T-cell (primary cell): ENCODE data around the gene GIMAP2. TPM values are rescaled to one million over a fixed set of nuclear protein-coding genes. Genes with fewer than 3 reads are reported as not detected.

ENCODE experiments used
- ATAC-seq, 4 experiments: fragments of 200-7000 bp in 3 of 4; fragments of 150-1000 bp in 1 of 4; cut with Tn5 transposase; replicated peaks in 1 of 4; 1 replicate in 3 of 4; 2 replicates in 1 of 4; pipeline ENCODE4 v1.10.0; 2021; ENCODE audit warnings: moderate library complexity in 3 of 4, mild to moderate bottlenecking in 2 of 4, moderate number of reproducible peaks in 1 of 4
- CTCF ChIA-PET, 2 donors: fragments of 300-600 bp; sonication (Branson Sonifier 250); formaldehyde crosslinking; loops; one replicate each; lab custom pipeline; 2022; ENCODE audit warnings: antibody characterized with exemption in 2 of 2; lab: Charles Lee
- POLR2A ChIA-PET, 2 donors: fragments of 300-600 bp; sonication (Branson Sonifier 250); formaldehyde crosslinking; loops; one replicate each; lab custom pipeline; 2022; ENCODE audit warnings: antibody characterized with exemption in 2 of 2; lab: Charles Lee
- DNase-seq, 35 experiments: peaks; one replicate each; pipeline versions ENCODE4 v3.0.0 to v3.0.0-alpha.2; 2013 to 2023
- H3K27ac ChIP-seq: one replicate; pipeline ENCODE4 v1.5.1; 2013; ENCODE audit warnings: low read length
- H3K27me3 ChIP-seq, 2 experiments: replicated peaks in 1 of 2; 1 replicate in 1 of 2; 2 replicates in 1 of 2; pipeline versions ENCODE4 v1.6.1 to v1.7.0; 2013; ENCODE audit warnings: low read length in 1 of 2, mixed read lengths in 1 of 2; ENCODE audit not compliant: control insufficient read depth in 2 of 2, insufficient read depth in 2 of 2; ENCODE audit errors: extremely low read depth in 1 of 2
- H3K36me3 ChIP-seq, 2 donors: 1 replicate in 1 of 2; 2 replicates in 1 of 2; pipeline versions ENCODE4 v1.6.1 to v1.7.0; 2013; ENCODE audit warnings: low read length in 1 of 2; ENCODE audit not compliant: control insufficient read depth in 2 of 2, insufficient read depth in 1 of 2; ENCODE audit errors: extremely low read depth in 1 of 2
- H3K4me1 ChIP-seq, 2 experiments: 1 replicate in 1 of 2; 2 replicates in 1 of 2; pipeline versions ENCODE4 v1.6.1 to v1.7.0; 2013; ENCODE audit warnings: low read length in 2 of 2, mixed read lengths in 1 of 2; ENCODE audit not compliant: insufficient read depth in 2 of 2, control insufficient read depth in 1 of 2; ENCODE audit errors: extremely low read depth in 1 of 2
- H3K4me3 ChIP-seq, 2 donors: 1 replicate in 1 of 2; 2 replicates in 1 of 2; pipeline versions ENCODE4 v1.5.1 to v1.7.0; 2013; ENCODE audit warnings: mild to moderate bottlenecking in 2 of 2, low read length in 1 of 2, moderate library complexity in 1 of 2; ENCODE audit not compliant: control insufficient read depth in 1 of 2; ENCODE audit errors: extremely low read depth in 1 of 2
- H3K9me3 ChIP-seq: 2 replicates; pipeline ENCODE4 v1.7.0; 2013
- H3K27ac Mint-ChIP-seq, 2 donors: one replicate each; pipeline ENCODE4 v1.8.0; 2020 to 2021; ENCODE audit warnings: mild to moderate bottlenecking in 2 of 2, mixed read lengths in 2 of 2
- H3K27me3 Mint-ChIP-seq, 2 donors: one replicate each; pipeline ENCODE4 v1.8.0; 2021 to 2022; ENCODE audit warnings: mixed read lengths in 2 of 2
- H3K36me3 Mint-ChIP-seq: one replicate; pipeline ENCODE4 v1.8.0; 2021; ENCODE audit warnings: mixed read lengths
- H3K4me1 Mint-ChIP-seq, 3 donors: one replicate each; pipeline ENCODE4 v1.8.0; 2020 to 2022; ENCODE audit warnings: mixed read lengths in 3 of 3, mild to moderate bottlenecking in 1 of 3
- H3K4me3 Mint-ChIP-seq, 3 donors: one replicate each; pipeline ENCODE4 v1.8.0; 2020 to 2022; ENCODE audit warnings: mild to moderate bottlenecking in 3 of 3, mixed read lengths in 3 of 3, moderate library complexity in 3 of 3
- H3K9me3 Mint-ChIP-seq, 3 donors: one replicate each; pipeline ENCODE4 v1.8.0; 2020 to 2022; ENCODE audit warnings: mixed read lengths in 3 of 3
- WGBS: methylation state at CpG from one replicate; pipeline ENCODE4 v1.1.5; 2013; ENCODE audit warnings: missing lambda C conversion rate; ENCODE audit not compliant: insufficient coverage; 5-methylcytosine and 5-hydroxymethylcytosine counted together
- total RNA-seq, 35 experiments: library from RNA in 6 of 35; stranded (reverse) in 6 of 35; fragments of 120-200 nt in 1 of 35; gene quantifications; one replicate each; pipeline versions ENCODE4 v1.2.1 to v1.2.4 and lab custom pipeline; 2013 to 2026

Gene GIMAP2
- total RNA-seq, 5 donors from 2014 or later (not counting 1 experiment from before 2014, with no cell fraction given) = 83.2 to 226 (median 183) TPM

- Mint-ChIP-seq H3K36me3 (peaks cover 74% of the 10 kb centered on the region), H3K27ac (peak overlapping the region; percentile 94 to 97), H3K4me3 (peak overlapping the region; percentile 88 to 99 (median 99)), H3K4me1 (peaks cover 82 to 90% (median 88%) of the 10 kb centered on the region in 3 donors), H3K9me3 (peaks cover 0 to 15% (median 4%) of the 10 kb centered on the region in 3 donors), H3K27me3 (no peaks in the 10 kb centered on the region)
- peaks cover 13 to 59% of the 10 kb centered on the region in 2 donors for H3K36me3 ChIP-seq
- WGBS = 60% methylated on average over 1 of the region's 4 CpGs
- CTCF ChIA-PET = no interaction called here
- peaks cover 46 to 61% of the 10 kb centered on the region in 2 experiments for H3K4me1 ChIP-seq
- POLR2A ChIA-PET = no interaction called here
- ATAC-seq (no peak), DNase-seq (no peak)
- no peaks in the 10 kb centered on the region for H3K27me3 ChIP-seq
- peak overlapping the region; percentile 57 to 80 for H3K4me3 ChIP-seq
- H3K9me3 ChIP-seq = no peaks in the 10 kb centered on the region
- peak overlapping the region; percentile 79 for H3K27ac ChIP-seq
Measured at GRCh38 chr7:150719436-150719835, 33.9 kb downstream of the GIMAP2 start.

GRCh38 chr7:150719960-150720891 is 34.7 kb downstream of the GIMAP2 start:
- peak overlapping the region; percentile 88 to 99 (median 99) for H3K4me3 Mint-ChIP-seq
- peaks cover 82% of the 10 kb centered on the region for H3K36me3 Mint-ChIP-seq
- peak overlapping the region; percentile 94 to 97 for H3K27ac Mint-ChIP-seq
- peaks cover 38 to 57% of the 10 kb centered on the region in 2 experiments for H3K4me1 ChIP-seq
- peaks cover 77 to 86% (median 83%) of the 10 kb centered on the region in 3 donors for H3K4me1 Mint-ChIP-seq
- WGBS = 94% methylated on average over 46 of the region's 52 CpGs
- CTCF ChIA-PET = no interaction called here
- DNase-seq = no peak
- peaks cover 0 to 17% (median 6%) of the 10 kb centered on the region in 3 donors for H3K9me3 Mint-ChIP-seq
- POLR2A ChIA-PET = interaction anchor here (0.5 to 0.7 kb wide), 2 partner anchors 21 to 198 kb away, joined by 4 to 5 read pairs; no protein-coding TSS in a partner anchor
- no peaks in the 10 kb centered on the region for H3K9me3 ChIP-seq
- peaks cover 13 to 62% of the 10 kb centered on the region in 2 donors for H3K36me3 ChIP-seq
- peak overlapping the region; percentile 79 for H3K27ac ChIP-seq
- H3K27me3 Mint-ChIP-seq = no peaks in the 10 kb centered on the region
- no peak for ATAC-seq
- peak overlapping the region; percentile 2 to 57 for H3K4me3 ChIP-seq
- H3K27me3 ChIP-seq = no peaks in the 10 kb centered on the region

- H3K4me1 ChIP-seq = peaks cover 30 to 47% of the 10 kb centered on the region in 2 experiments
Measured at GRCh38 chr7:150721970-150722373, 36.5 kb downstream of the GIMAP2 start.

GRCh38 chr7:150722431-150722931 is 37.0 kb downstream of the GIMAP2 start:
- no peaks in the 10 kb centered on the region for H3K9me3 ChIP-seq
- no peak overlapping the region for H3K27ac ChIP-seq
- no peak for DNase-seq
- Mint-ChIP-seq H3K36me3 (peaks cover 91% of the 10 kb centered on the region), H3K9me3 (peaks cover 9 to 34% (median 19%) of the 10 kb centered on the region in 3 donors), H3K4me3 (peak overlapping the region; percentile 44 to 99 (median 99)), H3K27me3 (no peaks in the 10 kb centered on the region), H3K27ac (peak overlapping the region; percentile 79 to 87), H3K4me1 (peaks cover 66 to 79% (median 69%) of the 10 kb centered on the region in 3 donors)
- ChIA-PET POLR2A (no interaction called here), CTCF (interaction anchor here in 1 of 2 donors (0.5 to 0.6 kb wide), 2 partner anchors 193 to 1560 kb away, joined by 3 to 7 read pairs; no protein-coding TSS in a partner anchor)
- ATAC-seq = no peak
- 91% methylated on average over 6 of the region's 12 CpGs for WGBS
- no peaks in the 10 kb centered on the region for H3K27me3 ChIP-seq
- peaks cover 30 to 47% of the 10 kb centered on the region in 2 experiments for H3K4me1 ChIP-seq
- peak overlapping the region; percentile 0 to 50 for H3K4me3 ChIP-seq
- H3K36me3 ChIP-seq = peaks cover 13 to 62% of the 10 kb centered on the region in 2 donors

More at GRCh38 chr7:150721970-150722373, 36.5 kb downstream of the GIMAP2 start:
- H3K27ac Mint-ChIP-seq = peak overlapping the region; percentile 55 to 87
- Histone ChIP-seq H3K4me3 (peak overlapping the region; percentile 0 to 50), H3K27me3 (no peaks in the 10 kb centered on the region), H3K36me3 (peaks cover 13 to 62% of the 10 kb centered on the region in 2 donors), H3K27ac (no peak overlapping the region), H3K9me3 (no peaks in the 10 kb centered on the region)
- peaks cover 89% of the 10 kb centered on the region for H3K36me3 Mint-ChIP-seq
- no peaks in the 10 kb centered on the region for H3K27me3 Mint-ChIP-seq
- peak overlapping the region; percentile 61 to 99 (median 99) for H3K4me3 Mint-ChIP-seq
- POLR2A ChIA-PET = no interaction called here
- no peak for ATAC-seq
- no peak for DNase-seq
- 72% methylated on average over 7 of the region's 11 CpGs for WGBS
- peaks cover 7 to 29% (median 15%) of the 10 kb centered on the region in 3 donors for H3K9me3 Mint-ChIP-seq
- CTCF ChIA-PET = interaction anchor here in 1 of 2 donors (0.6 kb wide), 1 partner anchor 1559 kb away, joined by 3 read pairs; no protein-coding TSS in a partner anchor
- H3K4me1 Mint-ChIP-seq = peaks cover 67 to 78% (median 69%) of the 10 kb centered on the region in 3 donors

GRCh38 chr7:150723467-150723866 is 38.0 kb downstream of the GIMAP2 start:
- Mint-ChIP-seq H3K9me3 (peaks cover 16 to 44% (median 29%) of the 10 kb centered on the region in 3 donors), H3K4me3 (peak overlapping the region; percentile 44 to 99 (median 99))
- H3K4me3 ChIP-seq = no peak overlapping the region

More at GRCh38 chr7:150723467-150723866, 38.0 kb downstream of the GIMAP2 start:
- ChIA-PET CTCF (interaction anchor here in 1 of 2 donors (1.0 to 1.4 kb wide), 3 partner anchors 9 to 274 kb away, joined by 4 to 6 read pairs (median 4); partner anchors contain the start of gene GIMAP8), POLR2A (interaction anchor here in 1 of 2 donors (0.6 kb wide), 1 partner anchor 194 kb away, joined by 4 read pairs; no protein-coding TSS in a partner anchor)
- H3K27ac ChIP-seq = peak overlapping the region; percentile 46
- no peaks in the 10 kb centered on the region for H3K9me3 ChIP-seq
- peaks cover 28 to 45% of the 10 kb centered on the region in 2 experiments for H3K4me1 ChIP-seq
- peaks cover 94% of the 10 kb centered on the region for H3K36me3 Mint-ChIP-seq
- peaks cover 13 to 60% of the 10 kb centered on the region in 2 donors for H3K36me3 ChIP-seq
- H3K4me1 Mint-ChIP-seq = peaks cover 62 to 75% (median 62%) of the 10 kb centered on the region in 3 donors
- no CpG with 5 or more reads among the region's 1 CpG for WGBS
- H3K27me3 ChIP-seq = no peaks in the 10 kb centered on the region
- ATAC-seq = no peak
- H3K27ac Mint-ChIP-seq = peak overlapping the region; percentile 70 to 87
- H3K27me3 Mint-ChIP-seq = no peaks in the 10 kb centered on the region
- DNase-seq = no peak
